Inferior parietal cortex (tissue), 1 donor: ENCODE data around the gene EFR3B.
A peak's percentile ranks its signal among the peaks of the same experiment; 100 is the strongest.

ENCODE experiments used
- DNase-seq: peaks from one replicate; pipeline ENCODE4 v3.0.0-alpha.2; 2016; ENCODE audit errors: extremely low spot score

The EFR3B gene

DNA sequence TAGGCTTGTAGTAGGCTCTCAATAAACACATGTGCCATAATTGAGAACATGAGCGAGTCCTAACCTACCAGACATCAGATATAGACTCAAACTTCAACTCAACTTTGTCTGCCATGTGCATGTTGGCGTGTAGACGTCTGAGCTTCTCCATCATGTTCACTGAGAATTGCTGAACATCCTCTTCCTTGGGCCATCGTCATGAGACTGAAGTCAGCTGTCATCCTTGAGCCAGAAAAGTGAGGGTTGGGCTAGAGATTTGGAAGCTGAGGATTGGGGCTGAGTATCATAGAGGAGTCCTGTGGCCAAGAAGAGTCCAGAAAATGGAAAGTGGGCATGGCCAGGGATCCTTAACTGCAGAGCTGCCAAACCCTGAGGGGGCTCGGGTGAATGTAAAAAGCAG is 7.8 kb upstream of the EFR3B start:
- DNase-seq: no peak

- no peak for DNase-seq
Measured at GRCh38 chr2:25035537-25036220, 6.2 kb upstream of the EFR3B start.

DNA sequence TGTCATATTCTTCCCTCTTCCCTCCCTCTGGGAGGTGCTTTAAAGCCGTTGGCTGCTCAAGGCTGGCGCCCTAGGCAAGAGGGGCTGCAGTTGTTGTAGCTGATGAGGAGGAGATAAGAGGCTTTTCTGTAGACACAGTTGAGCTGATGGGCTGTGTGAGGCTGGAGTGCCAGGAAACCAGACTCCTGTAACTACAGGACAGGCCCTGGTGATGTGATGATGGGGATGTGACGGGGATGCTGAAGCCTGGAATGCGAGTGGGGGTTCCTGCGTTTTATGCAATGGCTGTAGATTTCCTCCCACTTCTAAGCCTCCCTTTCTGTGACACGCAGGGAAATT is 5.7 kb upstream of the EFR3B start:
- DNase-seq: no peak

DNA sequence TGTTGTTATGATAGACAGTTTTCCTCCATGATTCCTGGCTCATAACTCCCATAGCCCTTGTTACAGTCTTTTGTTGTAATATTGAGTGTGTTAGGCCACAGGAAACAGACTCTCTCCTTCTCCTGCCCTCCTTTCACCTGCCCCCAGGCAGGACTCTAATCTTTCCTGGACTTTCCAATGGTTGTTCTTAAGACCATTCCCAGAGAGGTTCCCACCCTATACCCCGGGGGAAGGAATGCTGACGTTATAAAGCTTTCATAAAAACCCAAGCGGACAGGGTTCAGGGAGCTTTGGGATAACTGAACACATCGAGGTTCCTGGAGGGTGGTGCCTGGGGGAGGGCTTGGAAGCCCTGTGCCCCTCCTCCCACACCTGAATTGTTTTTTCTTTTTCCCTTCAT is 2.8 kb upstream of the EFR3B start:
- no peak for DNase-seq

DNA sequence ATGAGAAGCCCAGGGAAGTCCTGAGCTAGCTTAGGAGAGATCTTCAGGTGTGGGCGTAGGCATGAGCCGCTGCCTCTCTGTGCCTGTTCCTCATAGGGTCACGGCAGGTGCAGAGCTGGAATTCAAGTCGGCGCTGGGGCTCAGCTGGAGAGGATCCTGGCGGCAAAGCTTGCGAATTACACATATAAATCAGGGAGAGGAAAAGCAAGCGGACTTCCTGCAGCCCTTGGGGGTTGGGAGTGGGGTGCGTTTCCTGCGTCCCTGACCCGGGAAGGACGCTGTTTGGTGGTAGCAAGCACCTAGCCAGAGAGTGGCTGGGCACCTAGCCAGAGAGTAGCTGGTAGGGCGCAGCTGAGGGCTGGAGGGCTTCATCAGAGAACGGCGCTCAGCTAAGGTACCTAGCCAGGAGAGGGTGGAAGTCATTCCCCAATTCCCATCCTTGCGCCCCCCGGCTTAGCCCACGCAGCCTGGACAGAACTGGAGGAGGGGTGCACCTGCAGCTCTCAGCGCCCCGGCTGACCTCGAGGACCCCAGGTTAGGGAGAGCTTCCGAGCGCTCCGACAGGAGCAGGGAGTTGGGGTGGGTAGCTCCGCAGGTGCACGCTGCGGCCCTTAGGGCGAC is 459 bp upstream of the EFR3B start:
- peak; percentile 27 for DNase-seq

- no peak for DNase-seq
Measured at GRCh38 chr2:25042321-25043240, 705 bp downstream of the EFR3B start.

GRCh38 chr2:25043241-25043867 is 1.5 kb downstream of the EFR3B start:
- peak; percentile 26 for DNase-seq

DNA sequence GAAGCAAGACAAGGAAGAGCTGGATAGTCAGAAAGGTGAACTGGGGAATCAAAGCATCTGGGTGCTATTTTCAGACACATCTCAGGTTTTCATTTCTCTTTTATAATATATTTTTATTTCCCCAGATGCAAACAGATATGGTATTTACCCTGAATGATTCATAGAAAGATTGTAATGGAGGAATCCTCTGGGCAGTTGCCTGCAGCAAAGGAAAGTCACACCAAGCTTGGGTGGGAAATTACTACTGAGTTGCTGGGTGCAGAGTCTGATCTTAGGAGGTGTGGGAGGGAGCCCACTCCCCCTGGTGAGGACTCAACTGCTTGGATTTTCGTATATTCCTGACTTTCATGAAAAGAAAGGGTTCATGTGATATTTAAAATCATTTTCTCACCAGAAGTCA is 2.1 kb downstream of the EFR3B start:
- no peak for DNase-seq

DNA sequence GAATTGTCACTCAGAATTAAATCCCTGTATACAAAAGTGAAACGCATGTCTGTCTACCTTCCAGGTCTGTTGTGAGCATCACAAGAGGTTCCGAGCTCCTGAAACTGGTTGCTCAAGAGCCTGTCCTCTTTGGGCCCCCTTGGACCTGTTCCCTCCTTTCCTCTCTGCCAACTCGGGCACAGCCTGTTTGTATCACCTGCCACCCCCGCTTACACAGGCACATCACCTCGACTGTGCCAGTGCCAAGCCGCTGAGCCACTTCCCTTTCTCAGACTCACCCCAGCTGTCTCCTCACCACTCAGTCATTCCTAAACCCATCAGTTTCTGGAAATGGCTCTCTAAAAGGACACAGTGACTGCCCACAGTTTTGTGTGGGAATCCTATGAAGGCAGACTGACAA is 3.1 kb downstream of the EFR3B start:
- DNase-seq: no peak

DNA sequence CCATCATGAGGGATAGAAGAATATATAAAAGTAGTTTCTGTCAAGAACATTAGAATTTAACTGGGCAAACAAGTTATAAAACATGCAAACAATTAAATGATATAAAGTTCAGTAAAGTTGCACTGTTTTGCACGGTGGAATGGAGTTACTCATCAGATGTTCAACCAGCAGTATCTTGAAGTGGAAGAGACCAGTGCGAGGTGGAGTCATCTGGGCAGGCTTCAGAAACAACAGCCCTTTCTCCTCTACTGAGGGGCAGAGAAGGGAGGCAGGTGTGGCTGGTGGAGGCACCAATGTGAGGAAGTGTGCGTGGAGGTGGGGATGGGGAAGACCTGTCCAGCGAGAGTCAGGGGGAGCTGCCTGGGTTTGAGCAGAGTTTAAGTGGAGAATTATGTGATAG is 7.5 kb downstream of the EFR3B start:
- no peak for DNase-seq

- no peak for DNase-seq
Measured at GRCh38 chr2:25050128-25050527, 8.3 kb downstream of the EFR3B start.

DNA sequence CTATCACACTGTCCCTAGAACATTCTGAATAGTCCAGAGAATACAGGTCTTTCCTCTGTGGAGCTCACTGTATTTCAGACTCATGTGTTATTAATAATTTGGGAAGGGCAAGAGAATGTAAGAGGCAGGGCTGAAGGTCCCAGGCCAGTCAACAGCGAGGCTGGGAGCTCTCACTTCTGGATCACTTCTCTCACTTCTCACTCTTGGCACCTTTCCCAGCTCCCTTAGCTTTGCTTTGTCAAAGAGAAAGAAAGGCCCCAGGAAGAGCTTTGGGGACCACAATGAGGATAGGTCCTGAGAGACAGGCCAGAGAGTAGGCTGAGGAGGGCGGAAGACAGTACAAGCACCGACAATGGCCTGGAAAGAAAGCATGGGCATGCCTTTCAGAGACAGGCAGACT is 11.2 kb downstream of the EFR3B start:
- DNase-seq: no peak

DNA sequence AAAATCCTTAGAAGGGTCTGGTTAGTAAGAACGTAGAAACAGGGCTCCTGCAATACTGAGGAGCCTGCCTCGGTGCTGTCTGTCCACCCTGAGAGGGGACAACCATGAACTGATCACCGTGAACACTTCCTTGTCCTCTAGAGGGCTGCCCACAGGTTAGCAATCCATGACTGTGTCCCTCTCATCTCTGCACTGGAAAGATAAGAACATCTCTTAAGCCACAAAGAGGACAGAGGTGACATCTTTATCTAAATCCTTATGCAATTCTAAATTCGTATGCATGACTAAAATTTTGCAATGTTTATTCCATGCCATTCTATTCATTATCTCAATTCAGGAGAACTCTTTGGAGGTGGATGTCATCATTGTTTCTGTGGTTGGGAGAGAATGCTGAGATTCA is 12.8 kb downstream of the EFR3B start:
- no peak for DNase-seq

DNA sequence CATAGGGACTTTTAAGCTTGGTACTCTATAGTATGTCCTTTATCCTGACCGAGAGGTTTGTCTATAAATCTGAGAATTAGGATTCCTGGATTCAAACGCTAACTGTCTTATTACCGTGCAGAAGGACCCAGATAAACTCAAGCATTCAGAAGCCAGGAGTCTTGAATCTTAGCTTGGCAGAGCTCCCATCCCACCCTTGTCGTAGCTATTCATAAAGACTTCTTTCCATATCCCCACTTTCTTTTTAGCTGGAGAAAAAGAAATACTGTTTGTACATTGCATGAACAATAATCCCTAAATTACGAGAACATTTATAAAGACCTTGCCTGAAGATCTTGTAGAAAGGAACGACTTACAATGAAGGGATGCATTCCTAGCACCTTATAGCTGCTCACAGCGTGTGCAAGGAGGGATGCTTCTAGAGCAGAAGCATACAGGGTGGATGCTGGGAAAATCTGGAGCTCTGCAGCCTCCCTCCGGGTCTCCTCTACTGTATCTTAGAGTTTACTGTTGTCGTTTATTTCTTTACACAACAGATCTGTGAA is 13.6 kb downstream of the EFR3B start:
- no peak for DNase-seq

GRCh38 chr2:25056098-25056821 is 14.4 kb downstream of the EFR3B start:
- DNase-seq: no peak

- peak; percentile 85 for DNase-seq
Measured at GRCh38 chr2:25062511-25062917, 20.6 kb downstream of the EFR3B start.

DNA sequence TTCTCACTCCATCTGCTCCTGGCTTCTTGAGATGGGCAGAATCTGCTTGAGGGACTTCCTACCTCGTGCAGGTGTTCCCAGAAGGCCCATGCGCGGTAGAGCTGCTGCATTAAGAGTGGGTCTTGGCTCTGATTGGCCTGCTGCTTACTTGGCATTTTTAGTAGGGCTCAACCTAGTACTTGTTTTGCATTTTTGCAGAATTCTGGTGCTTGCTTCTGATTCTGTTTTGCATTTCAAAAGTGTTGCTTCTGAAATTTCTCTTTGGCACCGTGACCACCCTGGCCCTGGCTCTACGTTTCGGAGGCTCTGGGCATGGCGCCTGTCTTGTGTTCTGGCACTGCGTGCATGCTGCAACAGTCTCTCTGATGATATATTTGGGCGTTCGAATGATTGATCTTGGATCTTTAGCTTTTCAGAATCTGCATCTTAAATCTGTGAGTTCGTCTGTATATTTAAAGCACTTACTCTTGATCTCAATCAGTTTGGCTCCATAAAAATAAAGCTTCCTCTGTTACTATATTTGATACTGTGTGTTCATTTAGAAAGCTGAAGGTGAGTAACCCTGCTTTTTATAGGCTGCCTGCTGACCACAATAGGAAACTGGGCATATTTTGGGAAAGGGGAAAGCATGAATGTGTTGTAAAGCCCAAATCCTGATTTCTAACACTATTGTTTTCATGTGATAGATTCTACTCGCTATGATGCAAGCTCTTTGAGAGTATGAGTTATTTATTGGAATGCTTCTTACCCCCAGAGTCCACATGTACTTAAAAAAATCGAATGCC is 22.2 kb downstream of the EFR3B start:
- no peak for DNase-seq

- DNase-seq: no peak
Measured at GRCh38 chr2:25065768-25066167, 23.9 kb downstream of the EFR3B start.

DNA sequence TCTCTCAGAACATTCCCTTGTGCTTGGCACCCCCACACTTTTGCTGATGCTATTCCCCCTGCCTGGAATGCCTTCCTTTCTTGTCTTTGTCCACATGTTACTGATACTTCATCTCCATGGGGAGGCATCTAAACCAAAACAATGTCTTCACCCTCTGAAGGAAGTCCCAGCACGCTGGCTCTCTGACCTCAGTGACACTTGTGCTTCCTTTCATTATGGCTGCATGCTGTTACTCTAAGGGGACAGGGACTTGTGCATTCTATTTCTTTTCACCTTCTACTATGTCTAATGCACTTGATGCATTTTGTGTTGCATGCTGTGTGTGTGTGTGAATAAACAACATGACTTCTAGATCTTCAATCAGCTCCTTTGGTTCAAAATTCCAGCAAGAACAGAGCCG is 24.6 kb downstream of the EFR3B start:
- no peak for DNase-seq

DNA sequence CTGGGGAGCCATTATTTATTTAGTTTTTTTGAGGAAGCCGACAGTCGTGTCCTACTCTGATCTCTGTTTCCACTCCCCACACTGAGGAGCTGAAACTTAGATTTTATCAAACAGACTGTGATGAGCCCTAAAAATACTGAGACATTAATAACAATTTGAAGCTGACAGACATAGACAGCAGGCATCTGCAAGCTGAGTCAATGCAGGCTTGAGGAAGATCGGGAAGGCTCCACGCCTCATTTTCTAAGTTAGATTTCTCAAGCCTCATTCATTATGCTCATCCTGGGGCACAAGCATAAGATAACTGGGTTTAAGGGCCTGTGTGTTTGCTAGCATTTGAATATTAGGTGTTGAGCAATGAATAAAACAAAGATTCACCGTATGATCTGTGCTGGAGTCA is 26.3 kb downstream of the EFR3B start:
- DNase-seq: no peak

DNA sequence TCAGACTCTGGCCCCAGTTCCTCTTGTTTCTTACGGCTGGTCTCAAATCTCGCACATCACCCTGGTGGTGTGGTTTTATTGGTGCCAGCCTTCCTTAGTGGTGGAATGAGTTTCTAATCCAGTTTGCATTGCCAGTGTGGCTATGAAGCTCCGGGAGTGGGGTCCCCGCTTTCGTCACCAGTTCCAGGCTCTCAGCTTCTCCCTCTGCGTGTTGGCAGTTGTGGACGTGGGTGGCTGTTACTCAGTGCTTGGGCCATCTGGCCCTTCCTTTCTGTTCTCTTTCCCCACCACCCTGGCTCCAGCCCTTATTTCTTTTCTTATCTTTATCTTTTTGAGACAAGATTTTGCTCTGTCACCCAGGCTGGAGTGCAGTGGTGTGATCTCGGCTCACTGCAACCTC is 30.1 kb downstream of the EFR3B start:
- DNase-seq: peak; percentile 51
